ENCODE results near the gene OSER1.
A peak's percentile ranks its signal among the peaks of the same experiment; 100 is the strongest.

Gene OSER1

GRCh38 chr20:44224637-44225036, 14.1 kb upstream of the OSER1 start:
- no peak for DNase-seq (ENCODE audit: low read depth)

GRCh38 chr20:44223721-44224120, 13.2 kb upstream of the OSER1 start:
- DNase-seq (ENCODE audit: low read depth), result no peak

GRCh38 chr20:44222633-44223368, 12.2 kb upstream of the OSER1 start:
- DNase-seq (ENCODE audit: low read depth), result no peak

GRCh38 chr20:44222027-44222426, 11.5 kb upstream of the OSER1 start:
- DNase-seq (ENCODE audit: low read depth), result no peak

GRCh38 chr20:44221368-44221954, 10.9 kb upstream of the OSER1 start:
- no peak for DNase-seq (ENCODE audit: low read depth)

- no peak for DNase-seq (ENCODE audit: low read depth)
These were observed 9.2 kb upstream of the OSER1 start for GRCh38 chr20:44219791-44220190.

GRCh38 chr20:44219170-44219730, 8.7 kb upstream of the OSER1 start:
- no peak for DNase-seq (ENCODE audit: low read depth)

- DNase-seq (ENCODE audit: low read depth), result no peak
These were observed 7.9 kb upstream of the OSER1 start for GRCh38 chr20:44218446-44218845.

- DNase-seq (ENCODE audit: low read depth), result no peak
These were observed 6.9 kb upstream of the OSER1 start for GRCh38 chr20:44217342-44218092.

- peak; percentile 42 for DNase-seq (ENCODE audit: low read depth)
These were observed 4.6 kb upstream of the OSER1 start for GRCh38 chr20:44215125-44215524.

- DNase-seq (ENCODE audit: low read depth), result no peak
These were observed 2.2 kb upstream of the OSER1 start for GRCh38 chr20:44212792-44213191.

GRCh38 chr20:44211177-44212039, 837 bp upstream of the OSER1 start:
- DNase-seq (ENCODE audit: low read depth), result no peak

- no peak for DNase-seq (ENCODE audit: low read depth)
These were observed 725 bp downstream of the OSER1 start for GRCh38 chr20:44209686-44210405.

- no peak for DNase-seq (ENCODE audit: low read depth)
These were observed 1.8 kb downstream of the OSER1 start for GRCh38 chr20:44208770-44209169.

- no peak for DNase-seq (ENCODE audit: low read depth)
These were observed 2.4 kb downstream of the OSER1 start for GRCh38 chr20:44208165-44208564.

- DNase-seq (ENCODE audit: low read depth), result no peak
These were observed 3.3 kb downstream of the OSER1 start for GRCh38 chr20:44207126-44207723.

GRCh38 chr20:44206132-44206531, 4.4 kb downstream of the OSER1 start:
- no peak for DNase-seq (ENCODE audit: low read depth)

GRCh38 chr20:44204832-44205215, 5.7 kb downstream of the OSER1 start:
- DNase-seq (ENCODE audit: low read depth), result no peak

GRCh38 chr20:44204156-44204831, 6.3 kb downstream of the OSER1 start:
- no peak for DNase-seq (ENCODE audit: low read depth)

- DNase-seq (ENCODE audit: low read depth), result no peak
These were observed 7.4 kb downstream of the OSER1 start for GRCh38 chr20:44203161-44203560.

Measured in stimulated activated CD8-positive, alpha-beta memory T cell treated with anti-CD3 and anti-CD28 coated beads, Interleukin-12 subunit alpha, Interleukin-12 subunit beta, amount 100 ng/mL, for 4 hours (primary cell).